GM23338 (cell line): ENCODE results near the gene RS1. TPM values are rescaled to one million over a fixed set of nuclear protein-coding genes. Genes with fewer than 3 reads are reported as not detected.

Source experiments
- ATAC-seq: fragments of 200-7000 bp; cut with Tn5 transposase; 3 replicates; pipeline ENCODE4 v1.9.1; 2020
- DNase-seq: peaks from one replicate; pipeline ENCODE4 v3.0.0-alpha.2; 2015; ENCODE audit warnings: low spot score
- H2AFZ ChIP-seq: fragments of 200-600 bp; sonication (generic); 2 replicates; pipeline ENCODE4 v1.8.0; 2016; ENCODE audit warnings: antibody characterized with exemption, mild to moderate bottlenecking, moderate library complexity
- H3F3A ChIP-seq: fragments of 200-600 bp; sonication (generic); replicated peaks from 2 replicates; pipeline ENCODE4 v1.8.0; 2017; ENCODE audit warnings: antibody characterized with exemption, mixed run types, low read depth
- H3K27ac ChIP-seq: fragments of 200-600 bp; sonication (generic); 2 replicates; pipeline ENCODE4 v1.6.1; 2016; ENCODE audit warnings: low read depth
- H3K27me3 ChIP-seq: fragments of 200-600 bp; sonication (generic); 2 replicates; pipeline ENCODE4 v1.8.0; 2016; ENCODE audit warnings: mild to moderate bottlenecking, mixed run types, moderate library complexity; ENCODE audit not compliant: insufficient read depth
- H3K36me3 ChIP-seq: fragments of 200-600 bp; sonication (generic); 2 replicates; pipeline ENCODE4 v1.8.0; 2016; ENCODE audit warnings: mild to moderate bottlenecking; ENCODE audit not compliant: insufficient read depth
- H3K4me1 ChIP-seq: fragments of 200-600 bp; sonication (generic); 2 replicates; pipeline ENCODE4 v1.8.0; 2016; ENCODE audit warnings: mild to moderate bottlenecking, moderate library complexity; ENCODE audit not compliant: insufficient read depth
- H3K4me2 ChIP-seq: fragments of 200-600 bp; sonication (generic); 2 replicates; pipeline ENCODE4 v1.7.1; 2017; ENCODE audit warnings: mixed run types
- H3K4me3 ChIP-seq: fragments of 200-600 bp; sonication (generic); 2 replicates; pipeline ENCODE4 v1.6.1; 2016; ENCODE audit warnings: mixed run types
- H3K79me2 ChIP-seq: fragments of 200-600 bp; sonication (generic); replicated peaks from 2 replicates; pipeline ENCODE4 v1.8.0; 2017; ENCODE audit warnings: mild to moderate bottlenecking; ENCODE audit not compliant: insufficient read depth
- H3K9me2 ChIP-seq: fragments of 200-600 bp; sonication (generic); 2 replicates; pipeline ENCODE4 v1.8.0; 2017; ENCODE audit not compliant: insufficient read depth
- H4K20me1 ChIP-seq: fragments of 200-600 bp; sonication (generic); replicated peaks from 2 replicates; pipeline ENCODE4 v1.8.0; 2017; ENCODE audit warnings: mild to moderate bottlenecking; ENCODE audit not compliant: insufficient read depth
- H3K27ac Mint-ChIP-seq: 2 replicates; pipeline ENCODE4 v1.8.0; 2020; ENCODE audit warnings: inconsistent platforms, mild to moderate bottlenecking, moderate library complexity, mixed read lengths
- H3K27me3 Mint-ChIP-seq: 3 replicates; pipeline ENCODE4 v1.8.0; 2022; ENCODE audit warnings: low read depth, mild to moderate bottlenecking, moderate library complexity, mixed read lengths, inconsistent platforms; ENCODE audit not compliant: insufficient read depth, poor library complexity
- H3K36me3 Mint-ChIP-seq: 3 replicates; pipeline ENCODE4 v1.8.0; 2021; ENCODE audit warnings: low read depth, mild to moderate bottlenecking, inconsistent platforms, moderate library complexity, mixed read lengths
- H3K4me1 Mint-ChIP-seq: 3 replicates; pipeline ENCODE4 v1.8.0; 2020; ENCODE audit warnings: mild to moderate bottlenecking, inconsistent platforms, mixed read lengths
- H3K4me3 Mint-ChIP-seq: 3 replicates; pipeline ENCODE4 v1.8.0; 2021; ENCODE audit warnings: moderate library complexity, mild to moderate bottlenecking, inconsistent platforms, mixed read lengths
- H3K9me3 Mint-ChIP-seq: 3 replicates; pipeline ENCODE4 v1.8.0; 2020; ENCODE audit warnings: moderate library complexity, mild to moderate bottlenecking, inconsistent platforms, mixed read lengths
- JUNB ChIP-seq: IDR thresholded peaks from one replicate; pipeline ENCODE4 v1.6.1; 2016; ENCODE audit warnings: antibody characterized with exemption; ENCODE audit not compliant: unreplicated experiment
- NANOG ChIP-seq: IDR thresholded peaks from 2 replicates; pipeline ENCODE4 v1.6.1; 2016; ENCODE audit warnings: antibody characterized with exemption, borderline replicate concordance
- STAT1 ChIP-seq: IDR thresholded peaks from one replicate; pipeline ENCODE4 v1.6.1; 2016; ENCODE audit warnings: antibody characterized with exemption; ENCODE audit not compliant: unreplicated experiment
- polyA plus RNA-seq: library from polyadenylated mRNA; unstranded; fragments of >200 nt; fragmentation: Nextera tagmentation; extraction: Ambion mirVana; gene quantifications from 2 replicates; pipeline ENCODE4 v1.2.1, GENCODE V29; 2016
- total RNA-seq: library from RNA; depleted of rRNA; stranded (reverse); fragments of >200 nt; shearing (Covaris generic); gene quantifications from 2 replicates; pipeline ENCODE4 v1.2.3, GENCODE V29; 2014
- TF ChIP-seq, protein P1 (sequence below): IDR thresholded peaks from 2 replicates; pipeline ENCODE4 v1.6.1; 2016; ENCODE audit warnings: antibody characterized with exemption
- TF ChIP-seq, protein P2 (sequence below): fragments of 250-450 bp; sonication (Bioruptor Pico); IDR thresholded peaks from 2 replicates; pipeline ENCODE4 v1.5.0; 2020; ENCODE audit warnings: mild to moderate bottlenecking, moderate library complexity
- TF ChIP-seq, protein P3 (sequence below), 2 experiments: fragments of 200-600 bp in 1 of 2; sonication (generic) in 1 of 2; conservative IDR thresholded peaks; 2 replicates each; pipeline versions ENCODE4 v1.5.1 to v1.6.1; 2016 to 2017; ENCODE audit warnings: antibody characterized with exemption in 2 of 2, low read depth in 2 of 2, mild to moderate bottlenecking in 2 of 2, moderate library complexity in 1 of 2

Gene RS1
- total and polyA plus RNA-seq, 2 experiments from 2014 or later = not detected

DNA sequence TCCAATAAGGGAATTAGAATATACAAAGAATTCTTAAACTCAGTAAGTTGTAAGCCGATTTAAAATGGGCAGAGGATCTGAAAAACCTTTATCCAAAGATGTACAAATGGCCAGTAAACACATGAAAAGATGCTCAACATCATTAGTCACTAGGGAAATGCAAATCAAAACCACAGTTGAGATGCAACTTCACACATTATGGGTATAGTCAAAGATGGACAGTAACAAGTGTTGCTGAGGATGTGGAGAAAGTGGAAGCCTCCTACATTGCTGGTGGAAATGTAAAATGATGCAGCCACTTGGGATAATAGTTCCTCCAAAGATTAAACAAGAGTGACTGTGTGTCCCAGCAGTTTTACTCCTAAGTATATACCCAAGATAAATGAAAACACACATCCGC is 32.6 kb downstream of the RS1 start:
- H3K4me2 ChIP-seq = no peak overlapping the region
- no peaks in the 10 kb centered on the region for H3K79me2 ChIP-seq
- no peaks in the 10 kb centered on the region for H3F3A ChIP-seq
- H3K4me3 Mint-ChIP-seq = no peak overlapping the region
- no peak overlapping the region for H3K27ac Mint-ChIP-seq
- H3K4me1 Mint-ChIP-seq = peaks cover 7% of the 10 kb centered on the region; the same call in 2 of the 3 replicates
- no peak overlapping the region for H3K27ac ChIP-seq
- H3K4me3 ChIP-seq = no peak overlapping the region
- TF ChIP-seq, protein P1, sequence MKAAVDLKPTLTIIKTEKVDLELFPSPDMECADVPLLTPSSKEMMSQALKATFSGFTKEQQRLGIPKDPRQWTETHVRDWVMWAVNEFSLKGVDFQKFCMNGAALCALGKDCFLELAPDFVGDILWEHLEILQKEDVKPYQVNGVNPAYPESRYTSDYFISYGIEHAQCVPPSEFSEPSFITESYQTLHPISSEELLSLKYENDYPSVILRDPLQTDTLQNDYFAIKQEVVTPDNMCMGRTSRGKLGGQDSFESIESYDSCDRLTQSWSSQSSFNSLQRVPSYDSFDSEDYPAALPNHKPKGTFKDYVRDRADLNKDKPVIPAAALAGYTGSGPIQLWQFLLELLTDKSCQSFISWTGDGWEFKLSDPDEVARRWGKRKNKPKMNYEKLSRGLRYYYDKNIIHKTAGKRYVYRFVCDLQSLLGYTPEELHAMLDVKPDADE = no peak
- TF ChIP-seq, protein P2, sequence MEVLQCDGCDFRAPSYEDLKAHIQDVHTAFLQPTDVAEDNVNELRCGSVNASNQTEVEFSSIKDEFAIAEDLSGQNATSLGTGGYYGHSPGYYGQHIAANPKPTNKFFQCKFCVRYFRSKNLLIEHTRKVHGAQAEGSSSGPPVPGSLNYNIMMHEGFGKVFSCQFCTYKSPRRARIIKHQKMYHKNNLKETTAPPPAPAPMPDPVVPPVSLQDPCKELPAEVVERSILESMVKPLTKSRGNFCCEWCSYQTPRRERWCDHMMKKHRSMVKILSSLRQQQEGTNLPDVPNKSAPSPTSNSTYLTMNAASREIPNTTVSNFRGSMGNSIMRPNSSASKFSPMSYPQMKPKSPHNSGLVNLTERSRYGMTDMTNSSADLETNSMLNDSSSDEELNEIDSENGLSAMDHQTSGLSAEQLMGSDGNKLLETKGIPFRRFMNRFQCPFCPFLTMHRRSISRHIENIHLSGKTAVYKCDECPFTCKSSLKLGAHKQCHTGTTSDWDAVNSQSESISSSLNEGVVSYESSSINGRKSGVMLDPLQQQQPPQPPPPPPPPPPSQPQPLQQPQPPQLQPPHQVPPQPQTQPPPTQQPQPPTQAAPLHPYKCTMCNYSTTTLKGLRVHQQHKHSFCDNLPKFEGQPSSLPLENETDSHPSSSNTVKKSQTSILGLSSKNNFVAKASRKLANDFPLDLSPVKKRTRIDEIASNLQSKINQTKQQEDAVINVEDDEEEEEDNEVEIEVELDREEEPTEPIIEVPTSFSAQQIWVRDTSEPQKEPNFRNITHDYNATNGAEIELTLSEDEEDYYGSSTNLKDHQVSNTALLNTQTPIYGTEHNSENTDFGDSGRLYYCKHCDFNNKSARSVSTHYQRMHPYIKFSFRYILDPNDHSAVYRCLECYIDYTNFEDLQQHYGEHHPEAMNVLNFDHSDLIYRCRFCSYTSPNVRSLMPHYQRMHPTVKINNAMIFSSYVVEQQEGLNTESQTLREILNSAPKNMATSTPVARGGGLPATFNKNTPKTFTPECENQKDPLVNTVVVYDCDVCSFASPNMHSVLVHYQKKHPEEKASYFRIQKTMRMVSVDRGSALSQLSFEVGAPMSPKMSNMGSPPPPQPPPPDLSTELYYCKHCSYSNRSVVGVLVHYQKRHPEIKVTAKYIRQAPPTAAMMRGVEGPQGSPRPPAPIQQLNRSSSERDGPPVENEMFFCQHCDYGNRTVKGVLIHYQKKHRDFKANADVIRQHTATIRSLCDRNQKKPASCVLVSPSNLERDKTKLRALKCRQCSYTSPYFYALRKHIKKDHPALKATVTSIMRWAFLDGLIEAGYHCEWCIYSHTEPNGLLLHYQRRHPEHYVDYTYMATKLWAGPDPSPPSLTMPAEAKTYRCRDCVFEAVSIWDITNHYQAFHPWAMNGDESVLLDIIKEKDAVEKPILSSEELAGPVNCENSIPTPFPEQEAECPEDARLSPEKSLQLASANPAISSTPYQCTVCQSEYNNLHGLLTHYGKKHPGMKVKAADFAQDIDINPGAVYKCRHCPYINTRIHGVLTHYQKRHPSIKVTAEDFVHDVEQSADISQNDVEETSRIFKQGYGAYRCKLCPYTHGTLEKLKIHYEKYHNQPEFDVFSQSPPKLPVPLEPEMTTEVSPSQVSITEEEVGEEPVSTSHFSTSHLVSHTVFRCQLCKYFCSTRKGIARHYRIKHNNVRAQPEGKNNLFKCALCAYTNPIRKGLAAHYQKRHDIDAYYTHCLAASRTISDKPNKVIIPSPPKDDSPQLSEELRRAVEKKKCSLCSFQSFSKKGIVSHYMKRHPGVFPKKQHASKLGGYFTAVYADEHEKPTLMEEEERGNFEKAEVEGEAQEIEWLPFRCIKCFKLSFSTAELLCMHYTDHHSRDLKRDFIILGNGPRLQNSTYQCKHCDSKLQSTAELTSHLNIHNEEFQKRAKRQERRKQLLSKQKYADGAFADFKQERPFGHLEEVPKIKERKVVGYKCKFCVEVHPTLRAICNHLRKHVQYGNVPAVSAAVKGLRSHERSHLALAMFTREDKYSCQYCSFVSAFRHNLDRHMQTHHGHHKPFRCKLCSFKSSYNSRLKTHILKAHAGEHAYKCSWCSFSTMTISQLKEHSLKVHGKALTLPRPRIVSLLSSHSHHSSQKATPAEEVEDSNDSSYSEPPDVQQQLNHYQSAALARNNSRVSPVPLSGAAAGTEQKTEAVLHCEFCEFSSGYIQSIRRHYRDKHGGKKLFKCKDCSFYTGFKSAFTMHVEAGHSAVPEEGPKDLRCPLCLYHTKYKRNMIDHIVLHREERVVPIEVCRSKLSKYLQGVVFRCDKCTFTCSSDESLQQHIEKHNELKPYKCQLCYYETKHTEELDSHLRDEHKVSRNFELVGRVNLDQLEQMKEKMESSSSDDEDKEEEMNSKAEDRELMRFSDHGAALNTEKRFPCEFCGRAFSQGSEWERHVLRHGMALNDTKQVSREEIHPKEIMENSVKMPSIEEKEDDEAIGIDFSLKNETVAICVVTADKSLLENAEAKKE (CRISPR knock-in tag) = no peak
- no peak for TF ChIP-seq STAT1
- no peak for TF ChIP-seq JUNB
- TF ChIP-seq NANOG = no peak
- TF ChIP-seq, protein P3, sequence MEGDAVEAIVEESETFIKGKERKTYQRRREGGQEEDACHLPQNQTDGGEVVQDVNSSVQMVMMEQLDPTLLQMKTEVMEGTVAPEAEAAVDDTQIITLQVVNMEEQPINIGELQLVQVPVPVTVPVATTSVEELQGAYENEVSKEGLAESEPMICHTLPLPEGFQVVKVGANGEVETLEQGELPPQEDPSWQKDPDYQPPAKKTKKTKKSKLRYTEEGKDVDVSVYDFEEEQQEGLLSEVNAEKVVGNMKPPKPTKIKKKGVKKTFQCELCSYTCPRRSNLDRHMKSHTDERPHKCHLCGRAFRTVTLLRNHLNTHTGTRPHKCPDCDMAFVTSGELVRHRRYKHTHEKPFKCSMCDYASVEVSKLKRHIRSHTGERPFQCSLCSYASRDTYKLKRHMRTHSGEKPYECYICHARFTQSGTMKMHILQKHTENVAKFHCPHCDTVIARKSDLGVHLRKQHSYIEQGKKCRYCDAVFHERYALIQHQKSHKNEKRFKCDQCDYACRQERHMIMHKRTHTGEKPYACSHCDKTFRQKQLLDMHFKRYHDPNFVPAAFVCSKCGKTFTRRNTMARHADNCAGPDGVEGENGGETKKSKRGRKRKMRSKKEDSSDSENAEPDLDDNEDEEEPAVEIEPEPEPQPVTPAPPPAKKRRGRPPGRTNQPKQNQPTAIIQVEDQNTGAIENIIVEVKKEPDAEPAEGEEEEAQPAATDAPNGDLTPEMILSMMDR (conservative IDR thresholded peaks at IDR 0.05; ENCODE audit: low read depth in 2 of 2) = no peak
- H3K4me1 ChIP-seq = no peaks in the 10 kb centered on the region
- peaks cover 4% of the 10 kb centered on the region for H3K27me3 Mint-ChIP-seq
- no peak overlapping the region for H2AFZ ChIP-seq
- no peaks in the 10 kb centered on the region for H4K20me1 ChIP-seq
- peaks cover 3% of the 10 kb centered on the region; the same call in 1 of the 3 replicates for H3K9me3 Mint-ChIP-seq
- no peak for ATAC-seq
- no peak for DNase-seq
- H3K36me3 Mint-ChIP-seq = peaks cover 9% of the 10 kb centered on the region
- no peaks in the 10 kb centered on the region for H3K9me2 ChIP-seq
- no peaks in the 10 kb centered on the region for H3K36me3 ChIP-seq
- no peaks in the 10 kb centered on the region for H3K27me3 ChIP-seq
